Panc1 (cell line): ENCODE data around the gene PRDM10. TPM values are rescaled to one million over a fixed set of nuclear protein-coding genes. Genes with fewer than 3 reads are reported as not detected.

ENCODE experiments used
- ATAC-seq: fragments of 200-7000 bp; cut with Tn5 transposase; 2 replicates; pipeline ENCODE4 v1.9.1; 2020; ENCODE audit warnings: mild to moderate bottlenecking, moderate library complexity
- BruUV-seq: library from RNA; stranded (reverse); fragments of 400-500 nt; replicated peaks from 2 replicates; lab custom pipeline; 2021; lab: Mats Ljungman, UMichigan
- CTCF ChIA-PET: fragments of 300-600 bp; sonication (Branson Sonifier 250); formaldehyde crosslinking; loops from one replicate; lab custom pipeline; 2022; ENCODE audit warnings: antibody characterized with exemption; lab: Charles Lee
- POLR2A ChIA-PET: fragments of 300-600 bp; sonication (Branson Sonifier 250); formaldehyde crosslinking; loops from one replicate; lab custom pipeline; 2022; ENCODE audit warnings: antibody characterized with exemption; lab: Charles Lee
- DNase-seq: peaks from one replicate; pipeline ENCODE4 v3.0.0-alpha.2; 2010; ENCODE audit warnings: low read depth, low spot score
- H3K27ac ChIP-seq: 2 replicates; pipeline ENCODE4 v1.5.1; 2011; ENCODE audit warnings: mild to moderate bottlenecking, low read length, inconsistent platforms
- H3K27me3 ChIP-seq: fragments of 200-500 bp; sonication (Bioruptor generic); 2 replicates; pipeline ENCODE4 v1.6.0; 2014; ENCODE audit warnings: low read length, inconsistent platforms; ENCODE audit not compliant: control insufficient read depth, insufficient read depth
- H3K36me3 ChIP-seq: fragments of 200-500 bp; sonication (Bioruptor generic); 2 replicates; pipeline ENCODE4 v1.5.1; 2014; ENCODE audit warnings: inconsistent platforms, mild to moderate bottlenecking, low read length, moderate library complexity; ENCODE audit not compliant: control insufficient read depth, insufficient read depth
- H3K4me1 ChIP-seq: 2 replicates; pipeline ENCODE4 v1.5.1; 2011; ENCODE audit warnings: inconsistent platforms, mild to moderate bottlenecking, low read length, moderate library complexity; ENCODE audit not compliant: control insufficient read depth, insufficient read depth
- H3K4me3 ChIP-seq, 2 experiments: 2 replicates each; pipeline ENCODE4 v1.5.1; 2011 to 2012; ENCODE audit warnings: low read depth in 2 of 2, low read length in 2 of 2, mild to moderate bottlenecking in 2 of 2, inconsistent platforms in 1 of 2, moderate library complexity in 1 of 2
- H3K9me3 ChIP-seq: fragments of 200-500 bp; sonication (Bioruptor generic); 2 replicates; pipeline ENCODE4 v1.5.1; 2014; ENCODE audit warnings: low read depth, mild to moderate bottlenecking, inconsistent platforms, low read length, moderate library complexity; ENCODE audit not compliant: control insufficient read depth, insufficient read depth
- CTCF ChIP-seq: fragments of 450-650 bp; IDR thresholded peaks from 2 replicates; pipeline ENCODE4 v1.5.1; 2017; ENCODE audit warnings: mild to moderate bottlenecking
- POLR2AphosphoS5 ChIP-seq: IDR thresholded peaks from 2 replicates; pipeline ENCODE4 v1.6.1; 2012; ENCODE audit warnings: mild to moderate bottlenecking, low read depth, low read length, moderate library complexity
- REST ChIP-seq, 2 experiments: IDR thresholded peaks; 2 replicates each; pipeline ENCODE4 v1.6.1; 2011 to 2012; ENCODE audit warnings: low read depth in 2 of 2, control low read depth in 1 of 2, low read length in 1 of 2, mild to moderate bottlenecking in 1 of 2, moderate library complexity in 1 of 2; ENCODE audit not compliant: insufficient read depth in 1 of 2
- SIN3A ChIP-seq: IDR thresholded peaks from 2 replicates; pipeline ENCODE4 v1.6.1; 2012; ENCODE audit warnings: low read depth, mild to moderate bottlenecking, low read length, moderate library complexity, borderline replicate concordance; ENCODE audit not compliant: insufficient read depth
- TCF7L2 ChIP-seq: IDR thresholded peaks from 2 replicates; pipeline ENCODE4 v1.6.1; 2011; ENCODE audit warnings: mild to moderate bottlenecking, low read depth, low read length, inconsistent platforms
- in situ Hi-C: cut with HindIII; loops from 2 replicates; pipeline ENCODE4 v1.10.0; 2016; ENCODE audit warnings: low sequenced_read_pairs, low pct_unique_long_range_greater_than_20kb
- intact Hi-C: fragments of 100-400 bp; cut with micrococcal nuclease; formaldehyde crosslinking; loops from one replicate; pipeline ENCODE4 v1.10.0; 2022; ENCODE audit not compliant: unreplicated experiment
- total RNA-seq: library from RNA; stranded (reverse); gene quantifications from one replicate; pipeline ENCODE4 v1.2.1, GENCODE V29; 2021; ENCODE audit not compliant: unreplicated experiment

PRDM10 gene
- total RNA-seq, 1 experiment from 2014 or later, result 12.5 TPM

GRCh38 chr11:130003717-130004001 lies 1.0 kb upstream of the PRDM10 start:
- in situ Hi-C loops (no loop called here), intact Hi-C loops (loop anchor here (2.0 kb wide), 1 partner anchor 65 kb away; the partner anchor contains the start of gene APLP2)
- ATAC-seq (no peak), DNase-seq (no peak)
- CTCF ChIA-PET, result interaction anchor here (0.6 to 3.2 kb wide), 2 partner anchors 38 to 129 kb away, joined by 4 to 14 read pairs; no protein-coding TSS in a partner anchor
- H3K4me1 ChIP-seq, result peaks cover 17% of the 10 kb centered on the region
- BruUV-seq, result no TSS peak
- POLR2A ChIA-PET, result interaction anchor here (0.6 to 0.8 kb wide), 4 partner anchors 10 to 68 kb away, joined by 3 to 9 read pairs (median 3); no protein-coding TSS in a partner anchor
- H3K27me3 ChIP-seq, result no peaks in the 10 kb centered on the region
- no peaks in the 10 kb centered on the region; the same call in 1 of the 2 replicates for H3K9me3 ChIP-seq
- TF ChIP-seq POLR2AphosphoS5 (no peak), SIN3A (no peak), CTCF (no peak), TCF7L2 (no peak), REST (IDR thresholded peaks at IDR 0.05; ENCODE audit: insufficient read depth in 1 of 2, low read depth in 2 of 2, low read length in 1 of 2) (no peak)
- H3K36me3 ChIP-seq, result no peaks in the 10 kb centered on the region
- peak overlapping the region; percentile 100 for H3K27ac ChIP-seq
- peak overlapping the region; percentile 57 to 76 for H3K4me3 ChIP-seq

GRCh38 chr11:130002846-130003716 lies 446 bp upstream of the PRDM10 start:
- TF ChIP-seq POLR2AphosphoS5, result peak; percentile 88
- TF ChIP-seq TCF7L2, result no peak
- BruUV-seq, result no TSS peak
- Histone ChIP-seq H3K27me3 (no peaks in the 10 kb centered on the region), H3K9me3 (no peaks in the 10 kb centered on the region; the same call in 1 of the 2 replicates), H3K4me3 (peak overlapping the region; percentile 57 to 76), H3K36me3 (no peaks in the 10 kb centered on the region), H3K27ac (peak overlapping the region; percentile 100), H3K4me1 (peaks cover 22% of the 10 kb centered on the region)
- ChIA-PET POLR2A (interaction anchor here (0.6 to 0.8 kb wide), 15 partner anchors 11 to 1775 kb away, joined by 3 to 18 read pairs (median 10); no protein-coding TSS in a partner anchor), CTCF (interaction anchor here (0.5 to 3.2 kb wide), 5 partner anchors 37 to 129 kb away, joined by 4 to 14 read pairs (median 7); no protein-coding TSS in a partner anchor)
- DNase-seq, result peak; percentile 97
- intact Hi-C loops (loop anchor here (2.0 kb wide), 1 partner anchor 66 kb away; the partner anchor contains the start of gene APLP2), in situ Hi-C loops (no loop called here)
- peak; percentile 88 for ATAC-seq
